HEK293 (cell line): ENCODE results near the gene NOC2L.

Experiments
- CTCF ChIA-PET: fragments of 350-600 bp; formaldehyde crosslinking; extraction: SDS; loops from one replicate; lab custom pipeline; 2021; ENCODE audit warnings: antibody characterized with exemption; lab: Yijun Ruan, JAX
- POLR2A ChIA-PET: fragments of 300-600 bp; formaldehyde crosslinking; extraction: SDS; loops from one replicate; lab custom pipeline; 2020; ENCODE audit warnings: antibody characterized with exemption, inconsistent platforms; lab: Yijun Ruan, JAX
- H3K27ac ChIP-seq: fragments of 200-500 bp; sonication (Bioruptor generic); 2 replicates; pipeline ENCODE4 v1.5.1; 2014; ENCODE audit warnings: low read depth, low read length, control low read depth, inconsistent platforms; ENCODE audit errors: extremely low read depth
- H3K36me3 ChIP-seq, 2 experiments: fragments of 200-500 bp in 1 of 2; sonication (Bioruptor generic) in 1 of 2; 1 replicate in 1 of 2; 2 replicates in 1 of 2; pipeline ENCODE4 v1.5.1; 2014 to 2017; ENCODE audit warnings: inconsistent platforms in 2 of 2, low read length in 2 of 2; ENCODE audit not compliant: control insufficient read depth in 2 of 2, insufficient read depth in 1 of 2
- H3K4me1 ChIP-seq: fragments of 200-500 bp; sonication (Bioruptor generic); 2 replicates; pipeline ENCODE4 v1.5.1; 2014; ENCODE audit warnings: mild to moderate bottlenecking, low read length, inconsistent platforms; ENCODE audit not compliant: control insufficient read depth, insufficient read depth
- H3K4me3 ChIP-seq: 2 replicates; pipeline ENCODE4 v1.5.1; 2011; ENCODE audit warnings: low read depth, mild to moderate bottlenecking, control low read depth, low read length, moderate library complexity
- H3K9me3 ChIP-seq: fragments of 200-500 bp; sonication (Bioruptor generic); 2 replicates; pipeline ENCODE4 v1.5.1; 2014; ENCODE audit warnings: low read depth, low read length, inconsistent platforms; ENCODE audit not compliant: control insufficient read depth, insufficient read depth
- GLIS2 ChIP-seq: fragments of 450-650 bp; formaldehyde crosslinking; IDR thresholded peaks from 2 replicates; pipeline ENCODE4 v1.5.1; 2016; ENCODE audit warnings: missing biosample characterization, missing genetic modification characterization
- KLF1 ChIP-seq: fragments of 450-650 bp; formaldehyde crosslinking; IDR thresholded peaks from 2 replicates; pipeline ENCODE4 v1.5.1; 2016; ENCODE audit warnings: missing biosample characterization, missing genetic modification characterization
- KLF8 ChIP-seq: fragments of 450-650 bp; formaldehyde crosslinking; IDR thresholded peaks from 2 replicates; pipeline ENCODE4 v1.5.1; 2016; ENCODE audit warnings: missing biosample characterization, missing genetic modification characterization
- SCRT1 ChIP-seq: fragments of 450-650 bp; formaldehyde crosslinking; IDR thresholded peaks from 2 replicates; pipeline ENCODE4 v1.5.1; 2016; ENCODE audit warnings: missing biosample characterization, missing genetic modification characterization, borderline replicate concordance
- SCRT2 ChIP-seq: fragments of 450-650 bp; formaldehyde crosslinking; IDR thresholded peaks from 2 replicates; pipeline ENCODE4 v1.5.1; 2016; ENCODE audit warnings: missing biosample characterization, missing genetic modification characterization
- ZFHX2 ChIP-seq: fragments of 450-650 bp; formaldehyde crosslinking; conservative IDR thresholded peaks from 2 replicates; pipeline ENCODE4 v1.5.1; 2016; ENCODE audit warnings: missing biosample characterization, missing genetic modification characterization
- ZFP3 ChIP-seq: fragments of 450-650 bp; formaldehyde crosslinking; IDR thresholded peaks from 2 replicates; pipeline ENCODE4 v1.5.1; 2016; ENCODE audit warnings: low read depth, missing biosample characterization, missing genetic modification characterization
- ZNF155 ChIP-seq: fragments of 450-650 bp; formaldehyde crosslinking; IDR thresholded peaks from 2 replicates; pipeline ENCODE4 v1.5.1; 2016; ENCODE audit warnings: missing biosample characterization, missing genetic modification characterization
- ZNF175 ChIP-seq: fragments of 450-650 bp; formaldehyde crosslinking; IDR thresholded peaks from 2 replicates; pipeline ENCODE4 v1.5.1; 2016; ENCODE audit warnings: missing biosample characterization, missing genetic modification characterization
- ZNF2 ChIP-seq: fragments of 450-650 bp; formaldehyde crosslinking; IDR thresholded peaks from 2 replicates; pipeline ENCODE4 v1.5.1; 2016; ENCODE audit warnings: missing biosample characterization, missing genetic modification characterization
- ZNF239 ChIP-seq: fragments of 450-650 bp; formaldehyde crosslinking; IDR thresholded peaks from 2 replicates; pipeline ENCODE4 v1.5.1; 2016; ENCODE audit warnings: missing biosample characterization, missing genetic modification characterization
- ZNF26 ChIP-seq: fragments of 450-650 bp; formaldehyde crosslinking; IDR thresholded peaks from 2 replicates; pipeline ENCODE4 v1.5.1; 2016; ENCODE audit warnings: missing biosample characterization, missing genetic modification characterization
- ZNF433 ChIP-seq: fragments of 450-650 bp; formaldehyde crosslinking; IDR thresholded peaks from 2 replicates; pipeline ENCODE4 v1.5.1; 2016; ENCODE audit warnings: missing biosample characterization, missing genetic modification characterization, low read depth
- ZNF514 ChIP-seq: fragments of 450-650 bp; formaldehyde crosslinking; IDR thresholded peaks from 2 replicates; pipeline ENCODE4 v1.5.1; 2016; ENCODE audit warnings: missing biosample characterization, missing genetic modification characterization
- ZNF561 ChIP-seq: fragments of 450-650 bp; IDR thresholded peaks from 2 replicates; pipeline ENCODE4 v1.5.1; 2018; ENCODE audit warnings: missing biosample characterization, missing genetic modification characterization, borderline replicate concordance
- ZNF600 ChIP-seq: fragments of 450-650 bp; formaldehyde crosslinking; IDR thresholded peaks from 2 replicates; pipeline ENCODE4 v1.5.1; 2016; ENCODE audit warnings: missing biosample characterization, missing genetic modification characterization
- ZNF664 ChIP-seq: fragments of 450-650 bp; formaldehyde crosslinking; IDR thresholded peaks from 2 replicates; pipeline ENCODE4 v1.5.1; 2016; ENCODE audit warnings: missing biosample characterization, missing genetic modification characterization
- TF ChIP-seq, protein P1 (sequence below): fragments of 450-650 bp; formaldehyde crosslinking; IDR thresholded peaks from 2 replicates; pipeline ENCODE4 v1.5.1; 2016; ENCODE audit warnings: missing biosample characterization, missing genetic modification characterization
- TF ChIP-seq, protein P2 (sequence below): fragments of 450-650 bp; formaldehyde crosslinking; IDR thresholded peaks from 2 replicates; pipeline ENCODE4 v1.5.1; 2016; ENCODE audit warnings: missing biosample characterization, missing genetic modification characterization
- TF ChIP-seq, protein P3 (sequence below): sonication (generic); formaldehyde crosslinking; IDR thresholded peaks from 2 replicates; pipeline ENCODE4 v1.8.1; 2022; ENCODE audit warnings: mild to moderate bottlenecking, moderate library complexity, missing genetic modification reagents
- TF ChIP-seq, protein P4 (sequence below): fragments of 450-650 bp; formaldehyde crosslinking; IDR thresholded peaks from 2 replicates; pipeline ENCODE4 v1.5.1; 2016; ENCODE audit warnings: missing biosample characterization, missing genetic modification characterization, low read depth

The NOC2L gene

DNA sequence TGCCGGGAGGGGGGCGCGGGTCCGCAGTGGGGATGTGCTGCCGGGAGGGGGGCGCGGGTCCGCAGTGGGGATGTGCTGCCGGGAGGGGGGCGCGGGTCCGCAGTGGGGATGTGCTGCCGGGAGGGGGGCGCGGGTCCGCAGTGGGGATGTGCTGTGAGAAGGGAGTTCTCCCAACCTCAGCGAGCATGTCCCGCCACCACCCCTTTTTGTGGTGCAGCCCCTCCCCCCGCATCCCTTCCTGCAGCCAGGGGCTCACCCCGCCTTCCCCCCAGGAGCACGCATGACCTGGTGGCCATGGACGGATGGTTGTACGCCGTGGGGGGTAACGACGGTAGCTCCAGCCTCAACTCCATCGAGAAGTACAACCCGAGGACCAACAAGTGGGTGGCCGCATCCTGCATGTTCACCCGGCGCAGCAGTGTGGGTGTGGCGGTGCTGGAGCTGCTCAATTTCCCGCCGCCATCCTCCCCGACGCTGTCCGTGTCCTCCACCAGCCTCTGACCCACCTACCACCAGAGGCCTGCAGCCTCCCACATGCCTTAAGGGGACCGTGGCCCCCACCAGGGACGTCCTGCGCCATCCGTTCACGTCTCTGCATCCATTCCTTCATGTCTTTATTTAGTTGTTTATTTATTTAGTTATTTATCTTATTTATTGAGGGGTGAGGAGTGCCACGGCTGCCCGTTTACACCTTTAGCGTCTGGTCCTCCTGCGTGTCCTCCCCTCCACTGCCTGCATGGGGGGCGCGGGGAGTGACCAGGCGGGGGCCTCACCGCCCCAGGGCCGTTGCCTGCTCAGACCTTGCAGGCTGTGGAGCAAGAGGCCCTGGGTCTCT, 5.9 kb upstream of the NOC2L start:
- H3K27ac ChIP-seq = no peak overlapping the region
- TF ChIP-seq, protein P1, sequence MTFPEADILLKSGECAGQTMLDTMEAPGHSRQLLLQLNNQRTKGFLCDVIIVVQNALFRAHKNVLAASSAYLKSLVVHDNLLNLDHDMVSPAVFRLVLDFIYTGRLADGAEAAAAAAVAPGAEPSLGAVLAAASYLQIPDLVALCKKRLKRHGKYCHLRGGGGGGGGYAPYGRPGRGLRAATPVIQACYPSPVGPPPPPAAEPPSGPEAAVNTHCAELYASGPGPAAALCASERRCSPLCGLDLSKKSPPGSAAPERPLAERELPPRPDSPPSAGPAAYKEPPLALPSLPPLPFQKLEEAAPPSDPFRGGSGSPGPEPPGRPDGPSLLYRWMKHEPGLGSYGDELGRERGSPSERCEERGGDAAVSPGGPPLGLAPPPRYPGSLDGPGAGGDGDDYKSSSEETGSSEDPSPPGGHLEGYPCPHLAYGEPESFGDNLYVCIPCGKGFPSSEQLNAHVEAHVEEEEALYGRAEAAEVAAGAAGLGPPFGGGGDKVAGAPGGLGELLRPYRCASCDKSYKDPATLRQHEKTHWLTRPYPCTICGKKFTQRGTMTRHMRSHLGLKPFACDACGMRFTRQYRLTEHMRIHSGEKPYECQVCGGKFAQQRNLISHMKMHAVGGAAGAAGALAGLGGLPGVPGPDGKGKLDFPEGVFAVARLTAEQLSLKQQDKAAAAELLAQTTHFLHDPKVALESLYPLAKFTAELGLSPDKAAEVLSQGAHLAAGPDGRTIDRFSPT = 0 out of 2 replicates have a peak, but pooled peaks have one; percentile 12
- TF ChIP-seq ZNF664 (no peak), SCRT2 (tag by site-specific recombination) (peak; percentile 90), ZNF600 (tag by site-specific recombination) (peak; percentile 69), KLF8 (tag by site-specific recombination) (peak; percentile 24; the same call in 1 of the 2 replicates), ZNF561 (tag by site-specific recombination) (no peak), ZNF514 (tag by site-specific recombination) (no peak), ZFHX2 (tag by site-specific recombination) (0 out of 2 replicates have a peak, but pooled peaks have one; percentile 34), SCRT1 (peak; percentile 80)
- TF ChIP-seq, protein P2, sequence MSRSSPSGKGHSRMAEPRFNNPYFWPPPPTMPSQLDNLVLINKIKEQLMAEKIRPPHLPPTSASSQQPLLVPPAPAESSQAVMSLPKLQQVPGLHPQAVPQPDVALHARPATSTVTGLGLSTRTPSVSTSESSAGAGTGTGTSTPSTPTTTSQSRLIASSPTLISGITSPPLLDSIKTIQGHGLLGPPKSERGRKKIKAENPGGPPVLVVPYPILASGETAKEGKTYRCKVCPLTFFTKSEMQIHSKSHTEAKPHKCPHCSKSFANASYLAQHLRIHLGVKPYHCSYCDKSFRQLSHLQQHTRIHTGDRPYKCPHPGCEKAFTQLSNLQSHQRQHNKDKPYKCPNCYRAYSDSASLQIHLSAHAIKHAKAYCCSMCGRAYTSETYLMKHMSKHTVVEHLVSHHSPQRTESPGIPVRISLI (tag by site-specific recombination) = no peak
- POLR2A ChIA-PET = interaction anchor here (0.7 kb wide), 1 partner anchor 8 kb away, joined by 3 read pairs; no protein-coding TSS in a partner anchor
- CTCF ChIA-PET = interaction anchor here (1.0 to 1.4 kb wide), 2 partner anchors 19 to 37 kb away, joined by 3 to 9 read pairs; no protein-coding TSS in a partner anchor
- H3K4me3 ChIP-seq = no peak overlapping the region
- peaks cover 5% of the 10 kb centered on the region for H3K4me1 ChIP-seq
- H3K36me3 ChIP-seq = peaks cover 0 to 38% of the 10 kb centered on the region in 2 experiments; a peak in 1 of 3 replicates
- no peaks in the 10 kb centered on the region for H3K9me3 ChIP-seq

GRCh38 chr1:963746-964525, 4.9 kb upstream of the NOC2L start:
- H3K36me3 ChIP-seq = peaks cover 0 to 38% of the 10 kb centered on the region in 2 experiments; a peak in 1 of 3 replicates
- peaks cover 5% of the 10 kb centered on the region for H3K4me1 ChIP-seq
- H3K27ac ChIP-seq = no peak overlapping the region
- 0 out of 2 replicates have a peak, but pooled peaks have one; percentile 22 for TF ChIP-seq ZNF600 (tag by site-specific recombination)
- no peak for TF ChIP-seq ZNF26 (tag by site-specific recombination)
- TF ChIP-seq GLIS2 (tag by site-specific recombination) = 0 out of 2 replicates have a peak, but pooled peaks have one; percentile 43
- no peak overlapping the region for H3K4me3 ChIP-seq
- ChIA-PET CTCF (no interaction called here), POLR2A (interaction anchor here (0.6 to 2.3 kb wide), 2 partner anchors 12 to 209 kb away, joined by 4 to 5 read pairs; no protein-coding TSS in a partner anchor)
- H3K9me3 ChIP-seq = no peaks in the 10 kb centered on the region

GRCh38 chr1:963301-963651, 4.2 kb upstream of the NOC2L start:
- Histone ChIP-seq H3K36me3 (peaks cover 0 to 38% of the 10 kb centered on the region in 2 experiments; a peak in 1 of 3 replicates), H3K27ac (no peak overlapping the region), H3K4me1 (peaks cover 5% of the 10 kb centered on the region), H3K4me3 (no peak overlapping the region), H3K9me3 (no peaks in the 10 kb centered on the region)
- ChIA-PET POLR2A (interaction anchor here (1.4 to 2.3 kb wide), 2 partner anchors 13 to 21 kb away, joined by 3 to 5 read pairs; no protein-coding TSS in a partner anchor), CTCF (no interaction called here)
- TF ChIP-seq, protein P3, sequence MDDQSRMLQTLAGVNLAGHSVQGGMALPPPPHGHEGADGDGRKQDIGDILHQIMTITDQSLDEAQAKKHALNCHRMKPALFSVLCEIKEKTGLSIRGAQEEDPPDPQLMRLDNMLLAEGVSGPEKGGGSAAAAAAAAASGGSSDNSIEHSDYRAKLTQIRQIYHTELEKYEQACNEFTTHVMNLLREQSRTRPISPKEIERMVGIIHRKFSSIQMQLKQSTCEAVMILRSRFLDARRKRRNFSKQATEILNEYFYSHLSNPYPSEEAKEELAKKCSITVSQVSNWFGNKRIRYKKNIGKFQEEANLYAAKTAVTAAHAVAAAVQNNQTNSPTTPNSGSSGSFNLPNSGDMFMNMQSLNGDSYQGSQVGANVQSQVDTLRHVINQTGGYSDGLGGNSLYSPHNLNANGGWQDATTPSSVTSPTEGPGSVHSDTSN (CRISPR knock-in tag) = no peak
- TF ChIP-seq ZNF433 = no peak
- no peak for TF ChIP-seq ZFP3 (tag by site-specific recombination)
- TF ChIP-seq ZNF175 (tag by site-specific recombination) = no peak
- TF ChIP-seq ZNF2 = no peak
- TF ChIP-seq ZNF239 (tag by site-specific recombination) = no peak
- no peak for TF ChIP-seq ZNF155 (tag by site-specific recombination)
- no peak for TF ChIP-seq KLF1 (tag by site-specific recombination)
- TF ChIP-seq, protein P4, sequence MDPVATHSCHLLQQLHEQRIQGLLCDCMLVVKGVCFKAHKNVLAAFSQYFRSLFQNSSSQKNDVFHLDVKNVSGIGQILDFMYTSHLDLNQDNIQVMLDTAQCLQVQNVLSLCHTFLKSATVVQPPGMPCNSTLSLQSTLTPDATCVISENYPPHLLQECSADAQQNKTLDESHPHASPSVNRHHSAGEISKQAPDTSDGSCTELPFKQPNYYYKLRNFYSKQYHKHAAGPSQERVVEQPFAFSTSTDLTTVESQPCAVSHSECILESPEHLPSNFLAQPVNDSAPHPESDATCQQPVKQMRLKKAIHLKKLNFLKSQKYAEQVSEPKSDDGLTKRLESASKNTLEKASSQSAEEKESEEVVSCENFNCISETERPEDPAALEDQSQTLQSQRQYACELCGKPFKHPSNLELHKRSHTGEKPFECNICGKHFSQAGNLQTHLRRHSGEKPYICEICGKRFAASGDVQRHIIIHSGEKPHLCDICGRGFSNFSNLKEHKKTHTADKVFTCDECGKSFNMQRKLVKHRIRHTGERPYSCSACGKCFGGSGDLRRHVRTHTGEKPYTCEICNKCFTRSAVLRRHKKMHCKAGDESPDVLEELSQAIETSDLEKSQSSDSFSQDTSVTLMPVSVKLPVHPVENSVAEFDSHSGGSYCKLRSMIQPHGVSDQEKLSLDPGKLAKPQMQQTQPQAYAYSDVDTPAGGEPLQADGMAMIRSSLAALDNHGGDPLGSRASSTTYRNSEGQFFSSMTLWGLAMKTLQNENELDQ (tag by site-specific recombination) = no peak
